GM19328 (cell line): ENCODE measurements around the gene DYNC2H1.

Experiments used
- ATAC-seq: cut with Tn5 transposase; IDR thresholded peaks from one replicate; pipeline ENCODE4 v1.9.1; 2021; ENCODE audit warnings: mild to moderate bottlenecking, moderate library complexity; ENCODE audit not compliant: unreplicated experiment

The DYNC2H1 gene

GRCh38 chr11:103108933-103109817, at the start of gene DYNC2H1:
Gene DYNC2H1, plus strand, starts transcription at chr11:103109426. Its CDS starts 149 bp downstream, at chr11:103109575.
- peak; percentile 100 for ATAC-seq

GRCh38 chr11:103061656-103062055, 47.6 kb upstream of the DYNC2H1 start:
- ATAC-seq, result no peak

GRCh38 chr11:103067118-103067517, 42.1 kb upstream of the DYNC2H1 start:
- ATAC-seq, result no peak

- ATAC-seq, result no peak
These were observed 39.9 kb upstream of the DYNC2H1 start for GRCh38 chr11:103069367-103069766.

GRCh38 chr11:103070142-103070541, 39.1 kb upstream of the DYNC2H1 start:
- ATAC-seq, result no peak

GRCh38 chr11:103071008-103071407, 38.2 kb upstream of the DYNC2H1 start:
- ATAC-seq, result no peak

- ATAC-seq, result no peak
These were observed 32.9 kb upstream of the DYNC2H1 start for GRCh38 chr11:103076361-103076760.

GRCh38 chr11:103077554-103077953, 31.7 kb upstream of the DYNC2H1 start:
- no peak for ATAC-seq

GRCh38 chr11:103078710-103079109, 30.5 kb upstream of the DYNC2H1 start:
- no peak for ATAC-seq

- no peak for ATAC-seq
These were observed 29.4 kb upstream of the DYNC2H1 start for GRCh38 chr11:103079833-103080232.

GRCh38 chr11:103085758-103086365, 23.4 kb upstream of the DYNC2H1 start:
- ATAC-seq, result no peak

- no peak for ATAC-seq
These were observed 22.8 kb upstream of the DYNC2H1 start for GRCh38 chr11:103086461-103086860.

- peak; percentile 36 for ATAC-seq
These were observed 18.0 kb upstream of the DYNC2H1 start for GRCh38 chr11:103091064-103091800.

GRCh38 chr11:103091801-103092524, 17.3 kb upstream of the DYNC2H1 start, which contains the start of gene DCUN1D5:
Gene DCUN1D5, minus strand, starts transcription at chr11:103092160. Its CDS starts 288 bp downstream, at chr11:103091872.
- peak; percentile 100 for ATAC-seq

- ATAC-seq, result no peak
These were observed 11.9 kb upstream of the DYNC2H1 start for GRCh38 chr11:103097279-103097678.

- ATAC-seq, result peak; percentile 10
These were observed 677 bp downstream of the DYNC2H1 start for GRCh38 chr11:103109818-103110388.

- ATAC-seq, result no peak
These were observed 1.2 kb downstream of the DYNC2H1 start for GRCh38 chr11:103110391-103110790.

GRCh38 chr11:103111400-103111799, 2.2 kb downstream of the DYNC2H1 start:
- ATAC-seq, result no peak

GRCh38 chr11:103112364-103112763, 3.1 kb downstream of the DYNC2H1 start:
- ATAC-seq, result no peak

- ATAC-seq, result no peak
These were observed 5.6 kb downstream of the DYNC2H1 start for GRCh38 chr11:103114836-103115235.
